Measurements from ENCODE around the gene IRF1. TPM values are rescaled to one million over a fixed set of nuclear protein-coding genes. Genes with fewer than 3 reads are reported as not detected.

The IRF1 gene
- total RNA-seq, 1 experiment from 2014 or later: 30.1 TPM

DNA sequence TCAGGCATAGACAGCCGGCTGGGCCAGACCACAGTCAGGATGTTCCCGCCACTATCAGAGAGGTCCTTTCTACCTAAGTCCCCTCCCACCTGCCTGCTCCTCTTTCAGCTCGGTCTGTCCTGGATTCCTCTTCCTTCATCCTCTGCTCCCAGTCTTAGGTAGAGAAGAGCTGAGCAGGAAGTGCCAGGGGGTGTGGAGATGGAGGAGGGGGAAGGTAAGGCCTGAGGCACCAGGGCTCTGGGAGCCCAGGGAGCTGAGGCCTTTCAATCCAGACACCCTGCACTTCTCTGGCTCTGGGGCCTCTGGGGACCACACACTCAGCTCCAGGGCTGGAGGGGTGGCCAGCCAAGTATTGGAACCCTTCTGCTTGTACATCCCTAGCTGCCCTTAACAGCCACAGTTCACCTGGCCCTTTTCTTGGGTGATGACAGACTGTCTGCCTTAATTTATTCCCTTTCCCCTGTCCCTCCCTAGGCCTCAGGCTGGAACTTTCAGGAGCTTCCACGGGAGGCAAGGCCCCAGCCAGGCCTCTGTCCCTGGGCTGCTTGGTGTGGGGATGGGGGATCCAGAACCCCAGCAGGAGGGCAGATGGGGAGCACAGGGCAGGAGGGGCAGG, 15.6 kb downstream of the IRF1 start:
- intact Hi-C loops (cut with micrococcal nuclease): no loop called here
- Histone ChIP-seq H3K27me3 (ENCODE audit: insufficient read depth, low read length) (no peaks in the 10 kb centered on the region), H3K9me3 (ENCODE audit: control insufficient read depth in 1 of 2, insufficient read depth in 1 of 2, low read depth in 1 of 2, low read length in 2 of 2) (no peaks in the 10 kb centered on the region), H3K36me3 (ENCODE audit: control insufficient read depth in 1 of 2, insufficient read depth in 2 of 2, low read length in 2 of 2) (no peaks in the 10 kb centered on the region), H3K9ac (ENCODE audit: low read length) (no peak overlapping the region), H2AFZ (ENCODE audit: low read depth, low read length, poor library complexity, severe bottlenecking) (no peak overlapping the region), H3K9me2 (ENCODE audit: insufficient read depth) (no peaks in the 10 kb centered on the region), H3K27ac (ENCODE audit: low read depth, low read length) (no peak overlapping the region), H3K4me2 (ENCODE audit: low read length) (no peak overlapping the region), H3K4me1 (ENCODE audit: control insufficient read depth in 1 of 2, insufficient read depth in 2 of 2, low read length in 2 of 2) (no peaks in the 10 kb centered on the region; a peak in 1 of 4 replicates), H3K4me3 (replicated peaks in 1 of 2; ENCODE audit: low read depth in 1 of 2, low read length in 2 of 2) (no peak overlapping the region), H3K79me2 (ENCODE audit: insufficient read depth, low read length) (no peaks in the 10 kb centered on the region), H4K20me1 (ENCODE audit: insufficient read depth) (no peaks in the 10 kb centered on the region)
- CTCF ChIA-PET: no interaction called here
- RAD21 ChIA-PET (ENCODE audit: low non-redundant PET in 1 of 2, low total read pairs in 2 of 2, uncharacterized antibody in 2 of 2, unreplicated experiment in 2 of 2): no interaction called here
- no peak for TF ChIP-seq ELF1 (IDR thresholded peaks at IDR 0.05; ENCODE audit: borderline replicate concordance, low read depth)
- no peak for TF ChIP-seq SIN3A (IDR thresholded peaks at IDR 0.05; ENCODE audit: low read depth)
- no peak for TF ChIP-seq POLR2A (IDR thresholded peaks at IDR 0.05; ENCODE audit: borderline replicate concordance, extremely low read depth, insufficient read depth, insufficient read length)
- TF ChIP-seq TCF7L2 (IDR thresholded peaks at IDR 0.05; ENCODE audit: borderline replicate concordance, extremely low read depth, insufficient read depth, insufficient read length): no peak
- DNase-seq (ENCODE audit: low read depth, low spot score) (no peak), ATAC-seq (0 out of 2 replicates have a peak, but pooled peaks have one; percentile 9)
- no TSS peak for BruUV-seq (replicated peaks)
- POLR2A ChIA-PET: no interaction called here

GRCh38 chr5:132474131-132474723, 16.3 kb downstream of the IRF1 start:
- H4K20me1 ChIP-seq (ENCODE audit: insufficient read depth): no peaks in the 10 kb centered on the region
- no peaks in the 10 kb centered on the region for H3K27me3 ChIP-seq (ENCODE audit: insufficient read depth, low read length)
- ChIA-PET CTCF (no interaction called here), RAD21 (ENCODE audit: low non-redundant PET in 1 of 2, low total read pairs in 2 of 2, uncharacterized antibody in 2 of 2, unreplicated experiment in 2 of 2) (no interaction called here), POLR2A (no interaction called here)
- no TSS peak for BruUV-seq (replicated peaks)
- no peak for DNase-seq (ENCODE audit: low read depth, low spot score)
- H3K79me2 ChIP-seq (ENCODE audit: insufficient read depth, low read length): no peaks in the 10 kb centered on the region
- peaks cover 0 to 3% of the 10 kb centered on the region in 2 experiments; a peak in 1 of 4 replicates for H3K4me1 ChIP-seq (ENCODE audit: control insufficient read depth in 1 of 2, insufficient read depth in 2 of 2, low read length in 2 of 2)
- no peak overlapping the region for H3K27ac ChIP-seq (ENCODE audit: low read depth, low read length)
- no peak overlapping the region for H2AFZ ChIP-seq (ENCODE audit: low read depth, low read length, poor library complexity, severe bottlenecking)
- H3K4me3 ChIP-seq (replicated peaks in 1 of 2; ENCODE audit: low read depth in 1 of 2, low read length in 2 of 2): no peak overlapping the region
- intact Hi-C loops (cut with micrococcal nuclease): no loop called here
- no peak overlapping the region for H3K4me2 ChIP-seq (ENCODE audit: low read length)
- H3K36me3 ChIP-seq (ENCODE audit: control insufficient read depth in 1 of 2, insufficient read depth in 2 of 2, low read length in 2 of 2): no peaks in the 10 kb centered on the region
- ATAC-seq: no peak
- H3K9me3 ChIP-seq (ENCODE audit: control insufficient read depth in 1 of 2, insufficient read depth in 1 of 2, low read depth in 1 of 2, low read length in 2 of 2): no peaks in the 10 kb centered on the region
- no peak overlapping the region for H3K9ac ChIP-seq (ENCODE audit: low read length)
- H3K9me2 ChIP-seq (ENCODE audit: insufficient read depth): no peaks in the 10 kb centered on the region
- TF ChIP-seq MAX (IDR thresholded peaks at IDR 0.05): no peak
- no peak for TF ChIP-seq YY1 (IDR thresholded peaks at IDR 0.05; ENCODE audit: extremely low read depth, insufficient replicate concordance, low read depth, low read length)
- no peak for TF ChIP-seq ELF1 (IDR thresholded peaks at IDR 0.05; ENCODE audit: borderline replicate concordance, low read depth)
- TF ChIP-seq REST (IDR thresholded peaks at IDR 0.05; ENCODE audit: low read depth): no peak
- TF ChIP-seq SP1 (IDR thresholded peaks at IDR 0.05; ENCODE audit: low read depth): no peak
- TF ChIP-seq CTCF (IDR thresholded peaks at IDR 0.05 in 2 of 3, conservative IDR thresholded peaks at IDR 0.05 in 1 of 3; ENCODE audit: borderline replicate concordance in 1 of 3, insufficient read depth in 1 of 3, low read depth in 2 of 3, low read length in 2 of 3): no peak
- TF ChIP-seq TCF7L2 (IDR thresholded peaks at IDR 0.05; ENCODE audit: borderline replicate concordance, extremely low read depth, insufficient read depth, insufficient read length): no peak
- TF ChIP-seq ZNF274 (IDR thresholded peaks at IDR 0.05; ENCODE audit: low read depth, low read length): no peak
- TF ChIP-seq RAD21 (IDR thresholded peaks at IDR 0.05; ENCODE audit: low read depth): no peak
- no peak for TF ChIP-seq CBX3 (IDR thresholded peaks at IDR 0.05; ENCODE audit: low read depth)
- TF ChIP-seq FOSL1 (IDR thresholded peaks at IDR 0.05; ENCODE audit: low read depth): no peak
- no peak for TF ChIP-seq SRF (IDR thresholded peaks at IDR 0.05; ENCODE audit: low read depth)

All from HCT116 (cell line).